HepG2 (cell line): ENCODE data around the gene SKIC2. TPM values are rescaled to one million over a fixed set of nuclear protein-coding genes. Genes with fewer than 3 reads are reported as not detected.

Experiments
- AKAP8 ChIP-seq: sonication (generic); formaldehyde crosslinking; IDR thresholded peaks from 2 replicates; pipeline ENCODE4 v1.5.1; 2020; ENCODE audit warnings: mild to moderate bottlenecking, missing genetic modification reagents
- DMAP1 ChIP-seq: IDR thresholded peaks from 2 replicates; pipeline ENCODE4 v1.6.1; 2016
- EED ChIP-seq: sonication (generic); formaldehyde crosslinking; IDR thresholded peaks from 2 replicates; pipeline ENCODE4 v1.5.0; 2020; ENCODE audit warnings: mild to moderate bottlenecking, missing genetic modification reagents
- GABPB1 ChIP-seq: IDR thresholded peaks from 2 replicates; pipeline ENCODE4 v1.6.1; 2016; ENCODE audit warnings: mild to moderate bottlenecking, missing genetic modification reagents, moderate library complexity, missing compliant biosample characterization
- PITX1 ChIP-seq: sonication (generic); formaldehyde crosslinking; IDR thresholded peaks from 2 replicates; pipeline ENCODE4 v1.5.1; 2020; ENCODE audit warnings: mild to moderate bottlenecking, missing genetic modification reagents
- POLR2A ChIP-seq, 2 experiments: IDR thresholded peaks; 2 replicates each; pipeline ENCODE4 v1.6.1; 2011; ENCODE audit warnings: low read depth in 2 of 2, low read length in 2 of 2, mild to moderate bottlenecking in 1 of 2, moderate library complexity in 1 of 2; ENCODE audit not compliant: insufficient read depth in 1 of 2
- STAG1 ChIP-seq: sonication (generic); formaldehyde crosslinking; IDR thresholded peaks from 2 replicates; pipeline ENCODE4 v1.4.0; 2020; ENCODE audit warnings: missing genetic modification reagents
- ZNF234 ChIP-seq: sonication (generic); formaldehyde crosslinking; conservative IDR thresholded peaks from 2 replicates; pipeline ENCODE4 v1.5.1; 2020; ENCODE audit warnings: mild to moderate bottlenecking, missing genetic modification reagents
- ZNF550 ChIP-seq: sonication (generic); formaldehyde crosslinking; IDR thresholded peaks from 2 replicates; pipeline ENCODE4 v1.4.0; 2020; ENCODE audit warnings: mild to moderate bottlenecking, missing genetic modification reagents, borderline replicate concordance
- ZNF558 ChIP-seq: sonication (generic); formaldehyde crosslinking; IDR thresholded peaks from 2 replicates; pipeline ENCODE4 v1.9.0; 2022; ENCODE audit warnings: mild to moderate bottlenecking, missing genetic modification reagents, borderline replicate concordance
- ZNF761 ChIP-seq: sonication (generic); formaldehyde crosslinking; conservative IDR thresholded peaks from 2 replicates; pipeline ENCODE4 v1.4.0; 2020; ENCODE audit warnings: mild to moderate bottlenecking, missing genetic modification reagents
- ZNF790 ChIP-seq: sonication (generic); formaldehyde crosslinking; IDR thresholded peaks from 2 replicates; pipeline ENCODE4 v1.8.0; 2022; ENCODE audit warnings: missing genetic modification reagents, mild to moderate bottlenecking, borderline replicate concordance
- polyA plus RNA-seq, 8 experiments: library from polyadenylated mRNA; depleted of rRNA in 3 of 8; stranded (reverse) in 7 of 8; unstranded in 1 of 8; fragments of >200 nt; fragmentation: Illumina TruSeq in 4 of 8; extraction: Trizol in 4 of 8; gene quantifications; 2 replicates each; pipeline versions ENCODE4 v1.2.1 to v1.2.3, GENCODE V29; 2011 to 2016; ENCODE audit warnings: low read depth in 4 of 8, missing spikeins in 1 of 8, mixed read lengths in 1 of 8; ENCODE audit not compliant: insufficient read depth in 1 of 8
- total RNA-seq, 5 experiments: library from RNA; depleted of rRNA; stranded (reverse); fragments of >200 nt; fragmentation: Illumina TruSeq; extraction: Trizol; gene quantifications; 2 replicates each; pipeline ENCODE4 v1.2.3, GENCODE V29; 2016; ENCODE audit warnings: low read depth in 1 of 5
- TF ChIP-seq, protein P1 (sequence below), 2 experiments: sonication (generic) in 1 of 2; formaldehyde crosslinking in 1 of 2; IDR thresholded peaks; 2 replicates each; pipeline versions ENCODE4 v1.4.0 to v1.6.1; 2018 to 2020; ENCODE audit warnings: missing genetic modification reagents in 2 of 2, borderline replicate concordance in 1 of 2, low read depth in 1 of 2, mild to moderate bottlenecking in 1 of 2, missing biosample characterization in 1 of 2
- TF ChIP-seq, protein P2 (sequence below): sonication (generic); formaldehyde crosslinking; IDR thresholded peaks from 2 replicates; pipeline ENCODE4 v1.4.0; 2020; ENCODE audit warnings: missing genetic modification reagents, mild to moderate bottlenecking, borderline replicate concordance
- TF ChIP-seq, protein P3 (sequence below): sonication (generic); formaldehyde crosslinking; IDR thresholded peaks from 2 replicates; pipeline ENCODE4 v1.5.0; 2020; ENCODE audit warnings: missing genetic modification reagents
- TF ChIP-seq, protein P4 (sequence below): sonication (generic); formaldehyde crosslinking; IDR thresholded peaks from 2 replicates; pipeline ENCODE4 v1.4.0; 2020; ENCODE audit warnings: missing genetic modification reagents

Gene SKIC2
- total and polyA plus RNA-seq, 2 of the 13 experiments (the other 11 are each of a cell fraction or from before 2014, with no cell fraction given): 67.1 to 68.4 TPM

DNA sequence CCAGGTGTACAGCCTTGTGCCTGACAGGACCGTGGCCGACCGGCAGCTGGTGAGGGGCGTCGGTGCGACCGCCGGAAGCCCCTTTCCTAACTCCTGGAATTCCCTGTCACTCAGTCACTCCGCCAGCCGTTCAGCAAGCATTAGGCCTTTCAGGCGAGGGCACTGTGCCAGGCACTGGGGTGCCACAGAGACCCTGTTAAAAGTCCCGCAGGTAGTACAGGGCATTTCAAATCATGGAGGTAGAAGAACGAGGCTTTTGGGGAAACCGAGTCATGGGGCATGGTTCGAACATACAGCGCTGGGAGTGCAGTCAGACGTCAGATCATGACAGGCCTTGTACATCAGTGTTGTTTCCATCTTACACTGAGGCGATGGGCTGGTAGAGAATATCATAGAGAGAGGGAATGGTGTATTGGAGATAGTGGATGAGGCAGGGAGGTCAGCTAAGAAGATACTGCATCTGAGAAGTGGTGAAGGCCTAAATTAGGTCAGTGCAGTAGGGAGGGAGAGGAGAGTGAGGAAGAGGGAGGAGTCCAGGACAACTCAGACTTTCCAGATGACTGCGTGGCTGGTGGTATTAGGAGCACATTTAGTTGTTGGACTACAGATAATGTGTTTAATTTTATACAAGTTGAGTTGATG lies 13.9 kb downstream of the SKIC2 start (continued):
- TF ChIP-seq, protein P1, sequence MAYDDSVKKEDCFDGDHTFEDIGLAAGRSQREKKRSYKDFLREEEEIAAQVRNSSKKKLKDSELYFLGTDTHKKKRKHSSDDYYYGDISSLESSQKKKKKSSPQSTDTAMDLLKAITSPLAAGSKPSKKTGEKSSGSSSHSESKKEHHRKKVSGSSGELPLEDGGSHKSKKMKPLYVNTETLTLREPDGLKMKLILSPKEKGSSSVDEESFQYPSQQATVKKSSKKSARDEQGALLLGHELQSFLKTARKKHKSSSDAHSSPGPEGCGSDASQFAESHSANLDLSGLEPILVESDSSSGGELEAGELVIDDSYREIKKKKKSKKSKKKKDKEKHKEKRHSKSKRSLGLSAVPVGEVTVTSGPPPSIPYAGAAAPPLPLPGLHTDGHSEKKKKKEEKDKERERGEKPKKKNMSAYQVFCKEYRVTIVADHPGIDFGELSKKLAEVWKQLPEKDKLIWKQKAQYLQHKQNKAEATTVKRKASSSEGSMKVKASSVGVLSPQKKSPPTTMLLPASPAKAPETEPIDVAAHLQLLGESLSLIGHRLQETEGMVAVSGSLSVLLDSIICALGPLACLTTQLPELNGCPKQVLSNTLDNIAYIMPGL (CRISPR knock-in tag; IDR thresholded peaks at IDR 0.05; ENCODE audit: borderline replicate concordance in 1 of 2, low read depth in 1 of 2): no peak; a peak in 1 of 4 replicates
- TF ChIP-seq, protein P2, sequence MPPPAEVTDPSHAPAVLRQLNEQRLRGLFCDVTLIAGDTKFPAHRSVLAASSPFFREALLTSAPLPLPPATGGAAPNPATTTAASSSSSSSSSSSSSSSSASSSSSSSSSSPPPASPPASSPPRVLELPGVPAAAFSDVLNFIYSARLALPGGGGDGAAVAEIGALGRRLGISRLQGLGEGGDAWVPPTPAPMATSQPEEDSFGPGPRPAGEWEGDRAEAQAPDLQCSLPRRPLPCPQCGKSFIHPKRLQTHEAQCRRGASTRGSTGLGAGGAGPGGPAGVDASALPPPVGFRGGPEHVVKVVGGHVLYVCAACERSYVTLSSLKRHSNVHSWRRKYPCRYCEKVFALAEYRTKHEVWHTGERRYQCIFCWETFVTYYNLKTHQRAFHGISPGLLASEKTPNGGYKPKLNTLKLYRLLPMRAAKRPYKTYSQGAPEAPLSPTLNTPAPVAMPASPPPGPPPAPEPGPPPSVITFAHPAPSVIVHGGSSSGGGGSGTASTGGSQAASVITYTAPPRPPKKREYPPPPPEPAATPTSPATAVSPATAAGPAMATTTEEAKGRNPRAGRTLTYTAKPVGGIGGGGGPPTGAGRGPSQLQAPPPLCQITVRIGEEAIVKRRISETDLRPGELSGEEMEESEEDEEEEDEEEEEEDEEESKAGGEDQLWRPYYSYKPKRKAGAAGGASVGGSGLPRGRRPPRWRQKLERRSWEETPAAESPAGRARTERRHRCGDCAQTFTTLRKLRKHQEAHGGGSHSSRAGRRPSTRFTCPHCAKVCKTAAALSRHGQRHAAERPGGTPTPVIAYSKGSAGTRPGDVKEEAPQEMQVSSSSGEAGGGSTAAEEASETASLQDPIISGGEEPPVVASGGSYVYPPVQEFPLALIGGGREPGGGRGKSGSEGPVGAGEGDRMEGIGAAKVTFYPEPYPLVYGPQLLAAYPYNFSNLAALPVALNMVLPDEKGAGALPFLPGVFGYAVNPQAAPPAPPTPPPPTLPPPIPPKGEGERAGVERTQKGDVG (CRISPR knock-in tag): peak; percentile 4; the same call in 1 of the 2 replicates
- TF ChIP-seq ZNF558 (CRISPR knock-in tag): no peak
- TF ChIP-seq POLR2A (IDR thresholded peaks at IDR 0.05; ENCODE audit: insufficient read depth in 1 of 2, low read depth in 2 of 2, low read length in 2 of 2): peak in 1 of 2 experiments; percentile 14; a peak in 1 of 4 replicates
- TF ChIP-seq AKAP8 (CRISPR knock-in tag): no peak
- TF ChIP-seq, protein P3, sequence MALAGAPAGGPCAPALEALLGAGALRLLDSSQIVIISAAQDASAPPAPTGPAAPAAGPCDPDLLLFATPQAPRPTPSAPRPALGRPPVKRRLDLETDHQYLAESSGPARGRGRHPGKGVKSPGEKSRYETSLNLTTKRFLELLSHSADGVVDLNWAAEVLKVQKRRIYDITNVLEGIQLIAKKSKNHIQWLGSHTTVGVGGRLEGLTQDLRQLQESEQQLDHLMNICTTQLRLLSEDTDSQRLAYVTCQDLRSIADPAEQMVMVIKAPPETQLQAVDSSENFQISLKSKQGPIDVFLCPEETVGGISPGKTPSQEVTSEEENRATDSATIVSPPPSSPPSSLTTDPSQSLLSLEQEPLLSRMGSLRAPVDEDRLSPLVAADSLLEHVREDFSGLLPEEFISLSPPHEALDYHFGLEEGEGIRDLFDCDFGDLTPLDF (CRISPR knock-in tag): no peak
- TF ChIP-seq ZNF790 (CRISPR knock-in tag): no peak
- TF ChIP-seq EED (CRISPR knock-in tag): no peak
- TF ChIP-seq ZNF550 (CRISPR knock-in tag): no peak
- TF ChIP-seq ZNF761 (CRISPR knock-in tag): 0 out of 2 replicates have a peak, but pooled peaks have one; percentile 1
- TF ChIP-seq STAG1 (CRISPR knock-in tag): no peak; the same call in 1 of the 2 replicates
- no peak for TF ChIP-seq DMAP1 (CRISPR knock-in tag)
- TF ChIP-seq GABPB1 (CRISPR knock-in tag): no peak
- TF ChIP-seq PITX1 (CRISPR knock-in tag): no peak
- TF ChIP-seq ZNF234 (CRISPR knock-in tag): no peak
- TF ChIP-seq, protein P4, sequence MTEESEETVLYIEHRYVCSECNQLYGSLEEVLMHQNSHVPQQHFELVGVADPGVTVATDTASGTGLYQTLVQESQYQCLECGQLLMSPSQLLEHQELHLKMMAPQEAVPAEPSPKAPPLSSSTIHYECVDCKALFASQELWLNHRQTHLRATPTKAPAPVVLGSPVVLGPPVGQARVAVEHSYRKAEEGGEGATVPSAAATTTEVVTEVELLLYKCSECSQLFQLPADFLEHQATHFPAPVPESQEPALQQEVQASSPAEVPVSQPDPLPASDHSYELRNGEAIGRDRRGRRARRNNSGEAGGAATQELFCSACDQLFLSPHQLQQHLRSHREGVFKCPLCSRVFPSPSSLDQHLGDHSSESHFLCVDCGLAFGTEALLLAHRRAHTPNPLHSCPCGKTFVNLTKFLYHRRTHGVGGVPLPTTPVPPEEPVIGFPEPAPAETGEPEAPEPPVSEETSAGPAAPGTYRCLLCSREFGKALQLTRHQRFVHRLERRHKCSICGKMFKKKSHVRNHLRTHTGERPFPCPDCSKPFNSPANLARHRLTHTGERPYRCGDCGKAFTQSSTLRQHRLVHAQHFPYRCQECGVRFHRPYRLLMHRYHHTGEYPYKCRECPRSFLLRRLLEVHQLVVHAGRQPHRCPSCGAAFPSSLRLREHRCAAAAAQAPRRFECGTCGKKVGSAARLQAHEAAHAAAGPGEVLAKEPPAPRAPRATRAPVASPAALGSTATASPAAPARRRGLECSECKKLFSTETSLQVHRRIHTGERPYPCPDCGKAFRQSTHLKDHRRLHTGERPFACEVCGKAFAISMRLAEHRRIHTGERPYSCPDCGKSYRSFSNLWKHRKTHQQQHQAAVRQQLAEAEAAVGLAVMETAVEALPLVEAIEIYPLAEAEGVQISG (CRISPR knock-in tag): no peak
